Heart right ventricle (tissue), 16 donors: ENCODE results near the gene TLE5. TPM values are rescaled to one million over a fixed set of nuclear protein-coding genes. Genes with fewer than 3 reads are reported as not detected.

Experiments used
- ATAC-seq, 8 donors: fragments of 200-7000 bp; cut with Tn5 transposase; one replicate each; pipeline ENCODE4 v1.9.1; 2020; ENCODE audit warnings: mild to moderate bottlenecking in 8 of 8, moderate library complexity in 8 of 8, moderate number of reproducible peaks in 1 of 8
- DNase-seq, 2 donors: peaks; one replicate each; pipeline ENCODE4 v3.0.0-alpha.2; 2020
- H3K27ac ChIP-seq, 10 donors: fragments of 200-600 bp; sonication (generic) in 2 of 10; one replicate each; pipeline versions ENCODE4 v1.5.0 to v1.8.0; 2020 to 2022; ENCODE audit warnings: mild to moderate bottlenecking in 3 of 10
- H3K27me3 ChIP-seq, 7 donors: fragments of 200-600 bp; one replicate each; pipeline ENCODE4 v1.8.0; 2021 to 2022; ENCODE audit warnings: mild to moderate bottlenecking in 2 of 7
- H3K36me3 ChIP-seq, 9 donors: fragments of 200-600 bp; sonication (generic) in 1 of 9; one replicate each; pipeline versions ENCODE4 v1.5.0 to v1.8.0; 2020 to 2022; ENCODE audit warnings: mild to moderate bottlenecking in 2 of 9
- H3K4me1 ChIP-seq, 9 donors: fragments of 200-600 bp; sonication (generic) in 1 of 9; one replicate each; pipeline versions ENCODE4 v1.5.0 to v1.8.0; 2020 to 2022; ENCODE audit warnings: mild to moderate bottlenecking in 4 of 9
- H3K4me3 ChIP-seq, 10 donors: fragments of 200-600 bp; sonication (generic) in 2 of 10; one replicate each; pipeline versions ENCODE4 v1.5.0 to v1.8.0; 2020 to 2022; ENCODE audit warnings: mild to moderate bottlenecking in 7 of 10, moderate library complexity in 2 of 10
- H3K9me3 ChIP-seq, 11 donors: fragments of 200-600 bp in 10 of 11; sonication (generic) in 2 of 11; one replicate each; pipeline versions ENCODE4 v1.5.0 to v1.8.0; 2013 to 2022; ENCODE audit warnings: mild to moderate bottlenecking in 2 of 11, control low read depth in 1 of 11, moderate library complexity in 1 of 11
- CTCF ChIP-seq, 9 donors: fragments of 200-600 bp; sonication (generic) in 2 of 9; IDR thresholded peaks; one replicate each; pipeline versions ENCODE4 v1.5.0 to v1.8.0; 2021 to 2022; ENCODE audit warnings: antibody characterized with exemption in 9 of 9, mild to moderate bottlenecking in 5 of 9, moderate library complexity in 1 of 9
- WGBS, 2 donors: extraction: QIAGEN DNeasy Blood & Tissue Kit; methylation state at CpG; one replicate each; pipeline ENCODE4 v1.1.7; 2013; ENCODE audit warnings: inconsistent platforms in 1 of 2; 5-methylcytosine and 5-hydroxymethylcytosine counted together
- intact Hi-C, 10 donors: fragments of 100-400 bp; cut with DNase I; formaldehyde crosslinking; loops; one replicate each; pipeline versions ENCODE4 v1.11.1 to v1.14.2; 2022
- polyA plus RNA-seq, 2 donors: library from polyadenylated mRNA; stranded (reverse); fragments of 200-250 nt; gene quantifications; one replicate each; pipeline ENCODE4 v1.2.3, GENCODE V29; 2013
- total RNA-seq, 10 donors: library from RNA; stranded (reverse); fragmentation: NEBNext Ultra II Directional in 3 of 10; extraction: Animal tissue kit (Norgen Biotek cat#: 25700) in 3 of 10; gene quantifications; one replicate each; pipeline versions ENCODE4 v1.2.1 to v1.2.4, GENCODE V29; 2021 to 2023
- donor health status: Arrhythmogenic right ventricular cardiomyopathy.
- donor health status: ischemic (EF 13 %, LVEDD 7.1; RV severe dilation, severe dysfunction).
- donor health status: healthy with polysubstance abuse.
- donor health status: DM: no; HTN: yes; CAD: no.
- donor health status: DM: no; HTN: no; CAD: no.
- donor health status: ischemic (EF 25% LVEDD 6.9; RV normal size, moderate dysfunction).
- donor health status: ischemic (EF 25% LVEDD 5.7; RV mildly dilated, moderate dysfunction).
- donor health status: healthy.
- donor health status: DM: yes; HTN: yes; CAD: no.
- donor health status: Ischemic cardiomyopathy.
- donor health status: ischemic (EF 35%, LVEDD 5.7; RV mildly dilated, moderate dysfunction).
- donor health status: nonischemic (EF 11% LVEDD 7.7; RV severe dilation, severe dysfunction).
- donor health status: DM: yes; HTN: yes; CAD: no.
- donor health status: PGD.
- donor health status: ischemic (EF 29% LVEDD 5.4; RV normal size, mild dysfunction).
- donor health status: nonischemic (EF 23%, LVEDD 6.1; RV moderate dilation, normal function).

TLE5 gene
- total and polyA plus RNA-seq, 12 donors = 653 to 1,254 (median 758) TPM

DNA sequence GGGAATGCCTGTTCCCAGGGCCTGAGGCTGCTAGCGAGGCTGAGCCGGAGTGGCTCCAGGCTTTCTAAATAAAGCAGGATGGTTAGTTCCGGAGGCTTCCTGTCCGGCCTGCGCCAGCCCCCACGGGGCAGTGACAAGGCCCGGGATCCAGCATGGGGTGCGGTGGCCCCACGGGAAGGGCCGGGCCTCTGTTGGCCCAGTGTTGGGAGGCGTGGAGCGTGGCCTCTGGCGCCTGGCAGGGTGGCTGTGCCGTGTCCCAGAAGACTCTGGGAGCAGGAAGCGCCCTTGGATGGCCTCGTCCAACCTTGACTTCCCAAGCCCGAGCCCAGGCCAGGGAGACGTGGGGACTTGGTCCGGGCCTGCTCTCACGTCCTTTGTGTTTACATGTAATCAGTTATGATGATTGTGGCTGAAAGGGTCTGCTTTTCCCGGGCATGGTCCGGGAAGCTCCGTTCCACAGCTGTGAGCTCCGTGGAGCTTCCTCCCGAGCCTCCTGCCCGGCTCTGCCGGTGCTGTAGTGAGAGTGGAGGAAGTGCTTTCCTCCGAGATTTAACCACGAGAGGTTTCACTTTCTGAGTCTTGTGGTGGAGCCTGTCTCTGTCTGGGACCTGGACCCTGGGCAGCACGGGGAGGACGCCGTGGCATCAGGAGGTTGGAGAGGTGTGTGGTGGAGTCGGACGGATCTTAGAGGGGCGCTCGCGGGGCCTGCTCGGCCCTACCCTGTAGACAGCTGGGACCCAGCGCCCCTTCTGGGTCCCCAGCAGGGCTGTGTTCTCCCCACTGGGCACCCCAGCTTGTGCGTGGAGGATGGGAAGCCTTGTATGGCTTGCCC is 36.4 kb upstream of the TLE5 start:
- Histone ChIP-seq H3K36me3 (no peaks in the 10 kb centered on the region), H3K27me3 (peaks cover 0 to 32% (median 0%) of the 10 kb centered on the region in 7 donors), H3K4me3 (peak overlapping the region in 9 of 10 donors; percentile 27 to 100 (median 97)), H3K27ac (peak overlapping the region; percentile 86 to 95 (median 90)), H3K4me1 (peaks cover 39 to 89% (median 85%) of the 10 kb centered on the region in 9 donors), H3K9me3 (no peaks in the 10 kb centered on the region)
- intact Hi-C loops = loop anchor here in 3 of 10 donors (5.0 kb wide), 2 partner anchors 36 to 126 kb away; partner anchors contain the start of gene TLE5 (in 3 of the 3)
- DNase-seq (peak; percentile 85 to 86), ATAC-seq (peak; percentile 56 to 83 (median 79))
- 15 to 20% methylated on average over 40 of the region's 40 CpGs for WGBS, 2 donors
- TF ChIP-seq CTCF (IDR thresholded peaks at IDR 0.05) = no peak

GRCh38 chr19:3098141-3098514 is 35.8 kb upstream of the TLE5 start:
- peak; percentile 13 to 44 (median 32) for ATAC-seq

DNA sequence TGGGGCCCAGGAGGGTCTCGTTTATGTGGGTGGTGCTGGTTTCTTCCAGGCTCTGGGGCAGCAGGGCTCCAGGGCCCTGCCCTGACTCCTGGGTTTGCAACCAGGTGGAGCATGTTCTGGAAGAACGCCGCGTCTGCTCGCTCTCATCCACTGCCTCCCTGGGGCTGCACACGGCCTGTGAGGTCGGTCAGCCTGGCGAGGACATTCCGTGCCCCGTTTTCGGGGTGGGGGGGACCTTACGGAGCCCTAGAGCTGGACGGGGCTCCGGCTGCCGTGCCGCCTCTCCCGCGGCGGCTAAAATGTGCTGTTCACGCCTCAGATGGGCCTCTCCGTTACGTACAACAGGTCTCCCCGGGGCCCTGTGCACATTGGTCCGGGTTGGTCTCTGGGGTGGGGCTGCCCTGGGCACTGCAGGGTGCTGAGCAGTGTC is 35.2 kb upstream of the TLE5 start:
- peak in 1 of 8 donors; percentile 20 for ATAC-seq
- Histone ChIP-seq H3K27me3 (peaks cover 0 to 32% (median 0%) of the 10 kb centered on the region in 7 donors), H3K27ac (peak overlapping the region; percentile 86 to 95 (median 90)), H3K9me3 (no peaks in the 10 kb centered on the region), H3K4me3 (peak overlapping the region; percentile 7 to 100 (median 97)), H3K36me3 (no peaks in the 10 kb centered on the region), H3K4me1 (peaks cover 39 to 77% (median 72%) of the 10 kb centered on the region in 9 donors)
- peak; percentile 6 to 29 for DNase-seq
- no peak for TF ChIP-seq CTCF (IDR thresholded peaks at IDR 0.05)
- WGBS, 2 donors = 36 to 55% methylated on average over 24 of the region's 24 CpGs
- intact Hi-C loops = loop anchor here in 3 of 10 donors (5.0 kb wide), 2 partner anchors 35 to 125 kb away; partner anchors contain the start of gene TLE5 (in 3 of the 3)

More at GRCh38 chr19:3098141-3098514, 35.8 kb upstream of the TLE5 start:
- Histone ChIP-seq H3K27me3 (peaks cover 0 to 32% (median 0%) of the 10 kb centered on the region in 7 donors), H3K27ac (peak overlapping the region; percentile 86 to 95 (median 90)), H3K4me1 (peaks cover 39 to 83% (median 79%) of the 10 kb centered on the region in 9 donors), H3K9me3 (no peaks in the 10 kb centered on the region), H3K4me3 (peak overlapping the region in 9 of 10 donors; percentile 27 to 100 (median 97)), H3K36me3 (no peaks in the 10 kb centered on the region)
- intact Hi-C loops = loop anchor here in 3 of 10 donors (5.0 kb wide), 2 partner anchors 36 to 126 kb away; partner anchors contain the start of gene TLE5 (in 3 of the 3)
- 29 to 47% methylated on average over 18 of the region's 18 CpGs for WGBS, 2 donors
- DNase-seq = peak; percentile 51 to 65
- no peak for TF ChIP-seq CTCF (IDR thresholded peaks at IDR 0.05)

GRCh38 chr19:3096902-3097326 is 34.6 kb upstream of the TLE5 start:
- no peak for DNase-seq
- 32 to 37% methylated on average over 11 of the region's 11 CpGs for WGBS, 2 donors

More at GRCh38 chr19:3096902-3097326, 34.6 kb upstream of the TLE5 start:
- H3K9me3 ChIP-seq = no peaks in the 10 kb centered on the region
- intact Hi-C loops = loop anchor here in 3 of 10 donors (5.0 kb wide), 2 partner anchors 35 to 125 kb away; partner anchors contain the start of gene TLE5 (in 3 of the 3)
- peak overlapping the region; percentile 86 to 95 (median 90) for H3K27ac ChIP-seq
- H3K4me3 ChIP-seq = peak overlapping the region; percentile 7 to 100 (median 97)
- TF ChIP-seq CTCF (IDR thresholded peaks at IDR 0.05) = no peak
- H3K36me3 ChIP-seq = no peaks in the 10 kb centered on the region
- H3K27me3 ChIP-seq = peaks cover 0 to 32% (median 0%) of the 10 kb centered on the region in 7 donors
- peaks cover 39 to 71% (median 67%) of the 10 kb centered on the region in 9 donors for H3K4me1 ChIP-seq
- no peak for ATAC-seq
